NCI-H1092 (cell line): ENCODE data around the gene GAMT.

Experiments used
- DNase-seq: peaks from one replicate; lab custom pipeline; 2025; lab: John Stamatoyannopoulos, UW

Gene GAMT

GRCh38 chr19:1365319-1366269 lies 35.7 kb downstream of the GAMT start:
- DNase-seq: no peak

GRCh38 chr19:1364070-1364704 lies 37.2 kb downstream of the GAMT start:
- DNase-seq: no peak

GRCh38 chr19:1363599-1363998 lies 37.7 kb downstream of the GAMT start:
- no peak for DNase-seq

- DNase-seq: no peak
These were observed 38.7 kb downstream of the GAMT start for GRCh38 chr19:1362387-1363257.

GRCh38 chr19:1361601-1362386 lies 39.5 kb downstream of the GAMT start:
- DNase-seq: no peak

GRCh38 chr19:1360818-1361461 lies 40.4 kb downstream of the GAMT start:
- DNase-seq: peak; percentile 51

- DNase-seq: no peak
These were observed 41.1 kb downstream of the GAMT start for GRCh38 chr19:1360126-1360817.

GRCh38 chr19:1357531-1358109 lies 43.7 kb downstream of the GAMT start:
- no peak for DNase-seq

- no peak for DNase-seq
These were observed 44.9 kb downstream of the GAMT start for GRCh38 chr19:1356508-1356865.

GRCh38 chr19:1355568-1356507 lies 45.5 kb downstream of the GAMT start:
- DNase-seq: no peak

GRCh38 chr19:1354970-1355567 lies 46.3 kb downstream of the GAMT start:
- no peak for DNase-seq

GRCh38 chr19:1353144-1353543 lies 48.2 kb downstream of the GAMT start:
- no peak for DNase-seq

GRCh38 chr19:1351381-1351851 lies 49.9 kb downstream of the GAMT start:
- DNase-seq: no peak

- no peak for DNase-seq
These were observed 50.5 kb downstream of the GAMT start for GRCh38 chr19:1350867-1351266.

- no peak for DNase-seq
These were observed 52.1 kb downstream of the GAMT start for GRCh38 chr19:1349211-1349610.
